Activated CD4-positive, alpha-beta T cell treated with anti-CD3 and anti-CD28 coated beads, Interleukin-2, amount 50 U/mL, for 48 hours (primary cell): Measurements from ENCODE around the gene BRINP2.

Experiments used
- DNase-seq, 2 experiments: peaks; one replicate each; pipeline ENCODE4 v3.0.0-alpha.2; 2020

BRINP2 gene

DNA sequence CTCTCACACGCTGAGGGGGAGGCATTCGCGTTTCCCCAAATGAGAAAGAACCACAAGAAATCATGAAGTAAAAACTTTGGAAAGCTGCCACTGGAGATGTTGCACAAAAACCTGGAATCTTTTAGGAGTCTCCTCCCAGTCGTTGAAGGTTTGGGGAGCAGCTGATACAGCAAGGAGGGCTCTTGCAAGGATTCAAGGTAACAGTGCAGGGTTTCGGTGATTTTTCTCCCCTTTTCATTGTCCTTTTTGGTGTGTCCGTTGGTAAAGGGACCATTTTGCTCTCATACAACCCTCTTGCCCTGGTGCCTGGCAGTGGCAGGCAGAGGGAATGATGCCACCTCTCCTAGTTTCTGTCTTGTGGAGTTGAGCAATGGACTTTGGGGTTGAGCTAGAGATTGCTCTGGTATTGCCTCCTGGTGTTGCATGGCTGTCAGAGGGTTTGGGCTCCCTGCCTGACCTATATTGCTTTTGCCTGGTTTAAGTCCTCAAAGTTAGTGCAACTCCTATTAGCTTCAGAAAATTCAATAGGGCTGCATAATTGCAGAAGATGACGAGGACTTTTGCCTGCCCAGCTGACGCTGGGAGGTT, 872 bp downstream of the BRINP2 start:
- DNase-seq = no peak

DNA sequence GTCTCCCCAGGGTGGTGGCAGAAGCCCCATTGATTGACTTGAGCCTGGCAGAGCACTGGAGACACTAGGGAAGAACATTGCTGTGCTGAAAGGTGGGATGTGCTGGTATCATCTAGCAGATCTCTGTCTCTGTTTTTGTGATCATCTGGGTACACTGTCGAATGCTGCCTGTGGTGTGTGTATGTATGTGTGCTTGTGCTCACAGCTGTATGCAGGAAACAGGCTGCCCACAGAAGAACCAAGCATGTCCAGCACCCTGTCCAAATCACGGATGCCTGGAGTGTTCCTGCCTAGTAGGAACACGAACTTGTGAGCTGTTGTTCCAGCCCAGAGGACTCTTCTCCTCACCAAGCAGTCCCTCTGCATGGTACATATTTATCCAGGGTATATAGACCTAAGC, 1.5 kb downstream of the BRINP2 start:
- DNase-seq = no peak

DNA sequence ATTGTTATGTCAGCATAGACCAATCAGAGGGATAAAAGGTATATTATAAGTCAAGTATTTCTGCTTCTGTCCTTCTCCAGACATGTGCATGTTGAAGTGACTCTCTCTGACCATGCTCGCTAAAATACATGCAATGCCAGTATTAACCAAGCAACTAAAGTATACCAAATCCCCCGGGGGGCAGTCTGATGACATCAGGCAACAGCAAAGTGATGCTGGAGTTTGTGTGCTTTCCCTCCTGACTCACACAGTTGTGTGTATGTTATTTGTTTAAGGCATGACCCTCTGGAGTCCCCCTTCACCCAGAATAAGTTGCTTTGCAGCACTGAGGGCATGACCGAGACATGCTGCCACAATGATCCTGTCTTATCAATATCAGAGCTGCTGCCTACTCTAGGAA, 2.1 kb downstream of the BRINP2 start:
- DNase-seq = no peak

DNA sequence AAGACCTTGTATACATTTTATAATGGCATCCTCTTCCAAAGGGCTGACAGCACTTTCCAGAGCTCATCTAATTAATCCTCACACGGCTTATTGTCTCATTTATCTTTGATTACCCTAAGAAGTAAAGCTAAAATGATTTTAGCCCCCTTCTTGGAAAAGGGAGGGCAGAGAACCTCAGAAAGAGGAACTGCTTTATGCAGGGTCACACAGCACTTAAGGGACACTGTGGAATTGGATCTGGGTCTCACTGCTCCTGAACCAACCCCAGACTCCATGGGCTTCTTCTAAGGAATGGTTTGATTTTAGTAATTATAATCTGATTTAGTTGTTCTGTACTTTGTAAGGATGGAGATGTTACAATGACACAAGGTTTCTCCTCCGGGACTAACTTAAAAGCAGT, 3.2 kb downstream of the BRINP2 start:
- DNase-seq = no peak

DNA sequence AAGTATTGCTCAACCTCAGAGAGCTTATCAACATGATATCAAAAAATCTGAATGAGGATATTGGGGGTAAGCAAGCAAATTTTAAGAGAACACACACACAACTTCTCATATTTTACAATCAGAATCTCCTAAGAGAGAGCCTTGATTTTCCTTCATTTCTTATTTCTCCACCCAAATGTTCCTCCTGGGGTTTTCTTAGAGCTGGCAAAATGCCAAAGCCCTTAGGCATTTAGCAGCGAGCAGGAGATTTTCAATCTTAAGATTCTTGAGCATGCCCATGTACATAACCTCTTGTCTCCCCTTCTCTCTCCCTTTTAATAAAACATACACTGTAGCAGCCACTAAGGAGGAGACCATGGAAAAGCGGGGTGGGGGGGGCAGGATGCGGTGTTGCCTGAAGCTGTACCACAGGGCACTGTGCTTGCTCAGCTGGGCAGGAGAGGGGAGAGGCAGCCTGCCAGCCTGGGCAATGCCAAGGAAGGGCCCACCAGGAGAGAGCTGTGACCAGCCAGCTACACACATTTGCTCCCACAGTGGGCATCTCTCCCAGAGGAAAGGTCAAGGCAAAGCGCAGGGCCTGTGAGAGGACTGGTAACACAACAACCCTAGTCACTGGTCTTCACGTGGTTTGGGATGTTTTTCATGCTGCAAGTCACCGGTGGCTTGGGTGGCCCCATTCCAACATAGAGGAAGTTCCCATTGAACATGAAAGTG, 4.3 kb downstream of the BRINP2 start:
- DNase-seq = no peak

DNA sequence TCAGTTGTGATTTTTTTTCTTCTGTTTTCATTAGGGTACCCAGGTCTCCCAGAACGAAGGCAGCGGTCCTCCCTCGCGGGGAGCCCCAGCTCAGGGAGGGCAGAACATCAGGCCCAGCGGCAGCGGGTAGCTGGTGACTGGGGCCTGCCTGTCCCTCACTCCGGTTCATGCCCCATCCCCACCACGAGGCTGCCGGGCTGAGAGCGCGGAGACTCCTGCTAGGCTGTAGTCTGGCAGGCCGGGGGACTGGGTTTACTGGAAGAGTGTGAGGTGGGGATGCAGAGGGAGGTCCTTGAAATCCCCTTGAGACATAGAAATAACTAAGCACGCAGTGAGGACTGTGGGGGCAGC, 10.5 kb downstream of the BRINP2 start:
- DNase-seq = no peak

DNA sequence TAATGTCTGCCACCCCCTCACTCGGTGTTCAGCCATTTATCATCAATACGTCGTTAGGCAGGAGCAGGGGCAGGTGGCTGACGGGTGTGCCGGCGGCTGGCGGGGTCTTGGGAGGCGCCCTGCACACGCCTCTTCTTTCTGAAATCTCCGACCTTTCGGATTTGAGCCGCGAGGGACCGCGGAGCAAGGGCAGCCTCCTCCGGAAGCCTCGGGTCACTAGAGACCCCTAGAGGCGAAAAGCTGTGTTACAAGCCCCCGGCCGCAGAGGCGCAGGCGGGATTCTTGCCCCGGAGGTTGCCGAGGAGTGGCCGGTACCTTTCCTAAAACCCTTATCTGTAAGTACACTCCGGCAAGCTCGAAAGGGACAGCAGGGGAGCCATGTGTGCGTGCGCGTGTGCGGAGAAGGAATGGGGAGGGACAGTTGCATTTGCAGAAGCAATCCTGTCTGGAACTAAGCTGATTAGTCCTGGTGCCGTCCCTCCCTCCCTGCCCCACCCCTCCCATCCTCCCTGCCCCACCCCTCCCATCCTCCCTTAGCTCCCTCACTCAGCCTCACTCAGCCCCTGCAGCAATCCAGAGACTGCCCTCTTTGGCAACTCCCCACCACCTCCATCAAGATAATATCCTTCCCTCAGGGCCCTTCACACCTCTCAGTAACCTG, 11.0 kb downstream of the BRINP2 start:
- peak; percentile 39 to 49 for DNase-seq

- no peak for DNase-seq
Measured at GRCh38 chr1:177183836-177184235, 13.1 kb downstream of the BRINP2 start.

- DNase-seq = no peak
Measured at GRCh38 chr1:177185209-177185608, 14.5 kb downstream of the BRINP2 start.

- no peak for DNase-seq
Measured at GRCh38 chr1:177186639-177187038, 15.9 kb downstream of the BRINP2 start.

GRCh38 chr1:177190308-177190970, 19.7 kb downstream of the BRINP2 start:
- no peak for DNase-seq

DNA sequence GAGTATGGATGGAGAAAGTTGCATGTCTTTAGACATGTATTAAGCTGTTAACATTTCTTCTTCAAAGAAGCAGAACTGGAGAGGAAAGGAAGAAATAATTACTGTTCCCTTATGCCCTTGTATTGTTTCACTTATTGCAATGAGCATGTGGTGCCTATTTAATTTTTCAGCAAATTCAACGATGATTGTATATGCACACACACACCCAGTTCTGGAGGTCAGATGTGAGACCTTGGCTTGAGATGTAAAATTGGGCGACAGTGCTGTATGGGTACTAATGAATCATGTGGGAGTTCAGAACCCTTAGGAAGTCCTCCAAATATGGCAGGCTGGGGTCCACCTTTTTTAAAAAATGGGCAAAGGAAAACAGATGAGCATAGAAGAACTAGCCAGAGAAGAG, 27.5 kb downstream of the BRINP2 start:
- no peak for DNase-seq

GRCh38 chr1:177200290-177200689, 29.5 kb downstream of the BRINP2 start:
- DNase-seq = no peak

GRCh38 chr1:177206831-177207355, 36.1 kb downstream of the BRINP2 start:
- no peak for DNase-seq

- no peak for DNase-seq
Measured at GRCh38 chr1:177208920-177209319, 38.2 kb downstream of the BRINP2 start.

GRCh38 chr1:177209357-177209756, 38.6 kb downstream of the BRINP2 start:
- no peak for DNase-seq

- DNase-seq = no peak
Measured at GRCh38 chr1:177210071-177210470, 39.3 kb downstream of the BRINP2 start.

GRCh38 chr1:177211231-177211630, 40.5 kb downstream of the BRINP2 start:
- no peak for DNase-seq

- DNase-seq = no peak
Measured at GRCh38 chr1:177216587-177217202, 45.9 kb downstream of the BRINP2 start.

GRCh38 chr1:177219554-177220458, 49.0 kb downstream of the BRINP2 start:
- DNase-seq = no peak

DNA sequence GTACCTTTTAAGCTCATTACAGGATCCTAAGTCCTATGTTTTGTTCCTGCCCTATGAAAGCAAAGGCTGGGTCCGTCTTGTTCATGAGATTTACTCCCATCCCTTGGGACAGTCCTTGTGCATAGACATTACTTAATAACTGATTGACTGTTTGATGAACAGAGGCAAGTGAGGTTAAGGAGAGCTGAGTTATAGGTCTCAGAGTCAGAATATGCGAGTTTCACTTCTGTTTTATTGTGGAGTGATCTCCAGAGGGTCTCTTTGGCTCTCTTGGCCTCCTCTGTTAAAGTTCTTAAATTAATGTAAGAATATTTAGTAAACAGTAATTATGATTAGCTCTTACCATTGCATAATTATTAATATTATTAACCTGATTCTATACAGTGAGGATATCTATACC, 52.6 kb downstream of the BRINP2 start:
- DNase-seq = no peak
